ENCODE data around the gene PSMD8. TPM values are rescaled to one million over a fixed set of nuclear protein-coding genes. Genes with fewer than 3 reads are reported as not detected.

PSMD8 gene
- total RNA-seq, 1 experiment from 2014 or later, result 289 TPM

- POLR2A ChIA-PET, result interaction anchor here (0.6 to 4.0 kb wide), 8 partner anchors 10 to 1004 kb away, joined by 3 to 46 read pairs (median 4); partner anchors contain the start of genes C19orf33, FAM98C, MED29 and MRPS12
- CTCF ChIA-PET, result interaction anchor here (0.6 to 1.6 kb wide), 5 partner anchors 89 to 471 kb away, joined by 3 to 5 read pairs (median 4); no protein-coding TSS in a partner anchor
- H3K4me1 Mint-ChIP-seq (ENCODE audit: insufficient read depth, unreplicated experiment), result peaks cover 16% of the 10 kb centered on the region
- H3K27ac Mint-ChIP-seq (ENCODE audit: low read depth, unreplicated experiment), result no peak within 1 kb of the TSS
- peak within 1 kb of the TSS; percentile 86 for H3K4me3 Mint-ChIP-seq (ENCODE audit: unreplicated experiment)
- H3K9me3 Mint-ChIP-seq (ENCODE audit: unreplicated experiment), result no peaks in the 10 kb centered on the region
- DNase-seq (ENCODE audit: unreplicated experiment), result peak; percentile 97
- H3K36me3 Mint-ChIP-seq (ENCODE audit: insufficient read depth, unreplicated experiment), result peaks cover 20% of the 10 kb centered on the region
- H3K27me3 Mint-ChIP-seq (ENCODE audit: insufficient read depth, unreplicated experiment), result no peaks in the 10 kb centered on the region
- intact Hi-C loops (cut with micrococcal nuclease), result loop anchor here (1.0 to 2.0 kb wide), 2 partner anchors 12 to 51 kb away; no protein-coding TSS in a partner anchor
- no peak for TF ChIP-seq CTCF (IDR thresholded peaks at IDR 0.05; ENCODE audit: unreplicated experiment)
- BruUV-seq (replicated peaks), result no TSS peak
Measured at GRCh38 chr19:38387550-38388348, 13.4 kb downstream of the PSMD8 start, which contains the start of gene GGN. Gene GGN (minus strand): TSS chr19:38388034. CDS start chr19:38387261, 773 bp downstream.

- Mint-ChIP-seq H3K4me1 (ENCODE audit: insufficient read depth, unreplicated experiment) (peaks cover 16% of the 10 kb centered on the region), H3K27ac (ENCODE audit: low read depth, unreplicated experiment) (no peak within 1 kb of the TSS)
- CTCF ChIA-PET, result interaction anchor here (0.6 to 1.8 kb wide), 6 partner anchors 15 to 490 kb away, joined by 3 to 10 read pairs (median 4); partner anchors contain the start of gene FAM98C
Measured at GRCh38 chr19:38388349-38389100, 14.2 kb downstream of the PSMD8 start, which contains the start of gene SPRED3. Gene SPRED3 (plus strand): TSS chr19:38388697. CDS start chr19:38390303, 1,606 bp downstream.

GRCh38 chr19:38389101-38389925 is 14.9 kb downstream of the PSMD8 start:
- no peak overlapping the region for H3K27ac Mint-ChIP-seq (ENCODE audit: low read depth, unreplicated experiment)
- H3K4me3 Mint-ChIP-seq (ENCODE audit: unreplicated experiment), result peak overlapping the region; percentile 86
- peaks cover 14% of the 10 kb centered on the region for H3K36me3 Mint-ChIP-seq (ENCODE audit: insufficient read depth, unreplicated experiment)
- ChIA-PET CTCF (interaction anchor here (0.8 to 1.8 kb wide), 2 partner anchors 14 to 491 kb away, joined by 3 to 10 read pairs; partner anchors contain the start of gene FAM98C), POLR2A (interaction anchor here (0.6 to 4.0 kb wide), 5 partner anchors 10 to 1882 kb away, joined by 3 to 46 read pairs (median 5); partner anchors contain the start of genes FAM98C and PSMD8)
- BruUV-seq (replicated peaks), result no TSS peak
- no peak for TF ChIP-seq CTCF (IDR thresholded peaks at IDR 0.05; ENCODE audit: unreplicated experiment)
- H3K4me1 Mint-ChIP-seq (ENCODE audit: insufficient read depth, unreplicated experiment), result peaks cover 16% of the 10 kb centered on the region
- no peaks in the 10 kb centered on the region for H3K27me3 Mint-ChIP-seq (ENCODE audit: insufficient read depth, unreplicated experiment)
- DNase-seq (ENCODE audit: unreplicated experiment), result peak; percentile 85
- no peaks in the 10 kb centered on the region for H3K9me3 Mint-ChIP-seq (ENCODE audit: unreplicated experiment)
- intact Hi-C loops (cut with micrococcal nuclease), result loop anchor here (1.0 to 2.0 kb wide), 2 partner anchors 13 to 53 kb away; no protein-coding TSS in a partner anchor

More at GRCh38 chr19:38388349-38389100, 14.2 kb downstream of the PSMD8 start, which contains the start of gene SPRED3:
- BruUV-seq (replicated peaks), result no TSS peak
- POLR2A ChIA-PET, result interaction anchor here (0.6 to 4.0 kb wide), 8 partner anchors 11 to 1003 kb away, joined by 3 to 46 read pairs (median 4); partner anchors contain the start of genes FAM98C, MED29, MRPS12 and PSMD8
- H3K36me3 Mint-ChIP-seq (ENCODE audit: insufficient read depth, unreplicated experiment), result peaks cover 20% of the 10 kb centered on the region
- no peaks in the 10 kb centered on the region for H3K27me3 Mint-ChIP-seq (ENCODE audit: insufficient read depth, unreplicated experiment)
- no peak for TF ChIP-seq CTCF (IDR thresholded peaks at IDR 0.05; ENCODE audit: unreplicated experiment)
- DNase-seq (ENCODE audit: unreplicated experiment), result peak; percentile 68
- intact Hi-C loops (cut with micrococcal nuclease), result loop anchor here (1.0 to 2.0 kb wide), 2 partner anchors 14 to 52 kb away; no protein-coding TSS in a partner anchor
- H3K4me3 Mint-ChIP-seq (ENCODE audit: unreplicated experiment), result peak within 1 kb of the TSS; percentile 86
- no peaks in the 10 kb centered on the region for H3K9me3 Mint-ChIP-seq (ENCODE audit: unreplicated experiment)

All from MCF 10A (cell line).